Right cardiac atrium (tissue), 5 donors: ENCODE data around the gene CRIM1. TPM values are rescaled to one million over a fixed set of nuclear protein-coding genes. Genes with fewer than 3 reads are reported as not detected.

Experiments used
- polyA plus RNA-seq: library from polyadenylated mRNA; stranded (reverse); fragments of 200-250 nt; gene quantifications from one replicate; pipeline ENCODE4 v1.2.3, GENCODE V29; 2013
- total RNA-seq, 4 donors: library from RNA; stranded (reverse); fragmentation: NEBNext Ultra II Directional; extraction: Animal tissue kit (Norgen Biotek cat#: 25700); gene quantifications; one replicate each; pipeline ENCODE4 v1.2.1, GENCODE V29; 2021
- donor health status: healthy with polysubstance abuse.
- donor health status: DM: no; HTN: yes; CAD: no.
- donor health status: DM: no; HTN: no; CAD: no.
- donor health status: DM: no; HTN: yes; CAD: no; lungs with severe emphysema.
- donor health status: DM: yes; HTN: yes; CAD: no.

CRIM1 gene
- total and polyA plus RNA-seq, 5 donors, result 10.5 to 34.0 (median 27.7) TPM

Other genes with a start within 250 kb of the CRIM1 start
- 10 to 100 TPM; 50.2 to 65.6 (median 58.0) TPM for gene FEZ2, start 242.4 kb downstream of the CRIM1 start, total RNA-seq
- 52.3 TPM for gene FEZ2, start 242.4 kb downstream of the CRIM1 start, polyA plus RNA-seq